ENCODE data around the gene REEP6.
"Not testable (repeated sequence)": the region's sequence is repeated elsewhere in the genome, so short reads cannot be mapped to it uniquely, and the experiment has no call there.

REEP6 gene

GRCh38 chr19:1473085-1473851 lies 17.7 kb upstream of the REEP6 start:
- no peak for DNase-seq

GRCh38 chr19:1474011-1474764 lies 16.8 kb upstream of the REEP6 start:
- DNase-seq, result no peak

DNA sequence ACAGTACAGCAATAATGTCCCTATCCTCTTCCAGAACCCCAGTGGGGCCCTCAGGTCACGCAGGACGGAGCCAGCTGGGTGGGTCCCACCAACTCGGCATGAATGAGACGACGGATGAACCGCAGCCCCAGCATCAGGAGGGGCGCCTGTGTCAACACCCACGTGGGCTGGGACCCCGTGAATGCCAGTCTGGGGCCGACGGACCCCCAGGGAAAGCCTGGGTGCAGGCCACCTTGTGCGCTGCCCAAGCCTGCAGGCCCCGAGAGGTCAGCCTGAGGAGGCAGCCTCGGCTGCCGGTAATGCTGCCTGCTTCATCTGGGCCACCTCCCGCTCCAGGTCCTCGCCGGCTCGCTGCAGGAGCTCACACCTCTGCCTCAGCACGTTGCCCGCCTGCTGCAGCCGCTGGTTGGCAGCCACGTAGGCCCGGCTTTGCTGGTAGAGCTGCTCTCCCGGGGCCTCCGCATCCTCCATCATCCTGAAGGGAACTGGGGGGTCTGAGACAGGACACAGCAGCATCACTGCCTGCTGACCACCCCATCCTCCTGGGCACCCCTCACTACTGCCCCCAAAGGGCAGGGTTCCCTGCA lies 16.1 kb upstream of the REEP6 start:
- DNase-seq, result peak; percentile 12

- peak; percentile 14 for DNase-seq
Observed at GRCh38 chr19:1475751-1476437, 15.1 kb upstream of the REEP6 start.

- DNase-seq, result not testable (repeated sequence)
Observed at GRCh38 chr19:1477056-1477455, 13.9 kb upstream of the REEP6 start.

DNA sequence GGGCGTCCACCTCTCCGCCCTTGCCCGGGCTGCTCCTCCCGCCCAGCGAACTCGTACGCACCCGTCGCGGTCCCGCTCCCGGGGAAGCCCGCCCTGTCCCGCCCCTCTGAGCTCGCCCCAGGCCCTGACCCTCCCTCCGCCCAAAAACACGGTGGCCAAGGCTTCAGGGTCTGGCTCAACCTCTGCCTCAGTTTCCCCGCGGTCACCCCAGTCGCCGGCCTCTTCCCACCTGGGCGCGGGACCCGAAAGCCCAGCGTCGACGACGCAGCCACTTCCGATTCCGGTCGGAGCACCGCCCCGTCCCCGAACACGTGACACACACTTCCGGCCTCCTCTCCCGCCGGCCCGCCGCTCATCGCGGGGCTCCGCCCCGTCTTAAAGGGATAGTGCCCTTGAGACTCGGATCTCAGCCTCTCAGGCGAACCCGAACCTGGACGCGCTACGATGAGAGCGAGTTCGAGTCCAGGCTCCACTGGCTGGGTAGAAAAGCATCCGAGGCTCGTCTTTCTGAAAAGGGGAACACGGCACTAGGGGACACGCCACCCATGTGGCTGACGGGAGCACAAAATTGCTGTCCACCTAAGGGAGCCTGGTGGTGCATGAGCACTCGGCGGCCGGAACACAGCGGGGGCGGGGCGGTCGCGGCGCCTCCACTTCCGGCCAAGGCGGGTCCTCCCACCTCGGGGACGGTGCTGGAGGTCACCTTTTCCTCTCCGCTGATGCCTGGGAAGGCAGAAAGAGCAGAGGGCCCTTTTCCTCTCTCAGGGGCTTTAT lies 11.9 kb upstream of the REEP6 start, which contains the start of gene C19orf25:
TSS of gene C19orf25 (minus strand) at position 282 of the 774 bp plus-strand sequence. CDS start 312 bp downstream, outside the sequence.
- DNase-seq, result peak; percentile 92

GRCh38 chr19:1481224-1481892 lies 9.6 kb upstream of the REEP6 start:
- DNase-seq, result no peak

- peak; percentile 16 for DNase-seq
Observed at GRCh38 chr19:1481893-1482360, 9.1 kb upstream of the REEP6 start.

DNA sequence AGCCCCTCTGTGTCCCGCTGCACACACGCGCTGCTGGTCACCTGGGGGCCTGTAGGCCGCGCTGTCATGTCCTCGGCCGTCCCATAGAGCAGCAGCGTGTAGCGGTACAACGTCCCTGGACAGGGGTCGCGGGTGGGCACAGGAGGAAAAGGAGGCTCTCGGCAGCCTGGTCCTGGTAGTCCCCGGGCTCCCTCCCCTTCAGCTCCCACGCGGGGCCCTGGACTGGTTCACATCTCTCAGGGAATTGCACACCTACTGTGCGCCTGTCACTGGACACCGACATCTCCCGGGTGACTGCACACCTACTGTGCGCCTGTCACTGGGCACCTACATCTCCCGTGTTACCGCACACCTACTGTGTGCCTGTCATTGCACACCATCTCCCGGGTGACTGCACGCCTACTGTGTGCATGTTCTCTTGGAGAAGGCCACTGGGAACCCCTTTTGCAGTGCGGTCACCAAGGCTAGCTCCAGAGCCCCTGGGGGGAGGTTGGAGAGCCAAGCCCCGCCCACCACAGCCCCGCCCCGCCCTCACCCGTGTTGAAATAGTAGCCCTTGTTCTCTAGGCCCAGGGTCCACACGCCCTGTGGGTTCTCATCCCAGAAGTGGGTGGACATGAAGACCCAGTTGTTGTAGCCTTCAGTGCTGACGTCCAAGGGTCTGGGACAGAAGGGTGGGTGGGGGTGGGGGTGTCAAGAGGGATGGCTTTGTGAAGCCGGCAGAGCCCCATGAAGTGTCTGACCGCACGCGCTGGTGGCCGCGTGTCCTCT lies 8.4 kb upstream of the REEP6 start:
- DNase-seq, result no peak

DNA sequence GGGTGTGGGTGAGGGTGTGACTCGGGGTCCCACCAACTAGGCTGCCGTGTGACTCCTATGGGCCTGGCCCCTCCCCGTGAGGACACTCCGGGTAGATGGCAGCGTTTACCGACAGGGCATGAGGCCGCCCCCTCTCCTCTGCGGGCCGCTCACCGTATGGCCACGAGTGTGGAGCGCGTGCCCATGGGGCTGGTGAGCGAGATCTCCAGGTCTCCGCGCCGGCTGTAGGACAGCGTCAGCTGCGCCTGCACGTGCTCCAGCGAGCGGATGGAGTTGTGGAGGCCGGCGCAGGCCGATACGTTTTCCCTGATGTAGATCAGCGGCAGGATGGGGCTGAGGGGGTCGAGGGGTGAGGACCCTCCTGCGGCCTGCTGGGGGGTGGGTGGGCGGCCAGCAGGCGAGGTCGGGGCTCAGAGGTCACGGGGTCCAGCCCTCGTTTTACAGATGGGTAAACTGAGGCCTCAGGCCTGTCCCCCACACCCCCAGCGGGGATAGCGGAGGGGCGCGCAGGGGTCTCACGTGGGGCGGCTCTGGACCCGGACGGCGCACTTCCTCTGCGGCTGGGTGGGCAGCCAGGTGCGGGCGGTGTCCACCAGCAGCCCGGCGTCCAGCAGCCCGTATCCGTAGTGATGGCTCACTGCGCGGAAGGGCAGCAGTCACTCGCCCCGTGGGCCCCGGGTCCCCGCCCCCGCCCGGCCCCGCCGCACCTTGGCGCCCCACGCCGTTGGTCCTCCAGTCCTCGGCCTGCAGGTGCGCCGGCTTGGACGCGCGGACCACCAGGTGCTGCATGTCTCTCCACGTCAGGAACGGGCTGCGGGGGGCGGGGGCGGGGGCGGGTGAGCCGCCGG lies 7.6 kb upstream of the REEP6 start:
- peak; percentile 14 for DNase-seq

DNA sequence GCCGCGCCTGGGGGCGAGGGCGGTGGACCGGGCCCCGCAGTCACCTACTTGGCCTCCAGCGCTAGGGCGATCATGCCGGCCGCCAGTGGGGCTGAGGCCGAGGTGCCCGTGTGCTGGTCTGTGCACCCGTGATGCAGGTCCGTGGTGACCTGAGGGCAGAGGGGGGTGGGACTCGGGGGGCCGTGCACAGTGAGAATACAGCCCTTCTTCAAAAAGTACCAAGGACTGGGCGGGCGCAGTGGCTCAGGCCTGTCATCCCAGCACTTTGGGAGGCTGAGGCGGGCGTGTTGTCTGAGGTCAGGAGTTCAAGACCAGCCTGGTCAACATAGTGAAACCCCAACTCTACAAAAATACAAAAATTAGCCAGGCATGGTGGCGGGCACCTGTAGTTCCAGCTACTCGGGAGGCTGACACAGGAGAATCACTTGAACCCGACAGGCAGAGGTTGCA lies 7.0 kb upstream of the REEP6 start:
- DNase-seq, result no peak

- DNase-seq, result peak; percentile 13
Observed at GRCh38 chr19:1486720-1487575, 4.0 kb upstream of the REEP6 start.

- peak; percentile 10 for DNase-seq
Observed at GRCh38 chr19:1487576-1488281, 3.3 kb upstream of the REEP6 start.

GRCh38 chr19:1488282-1488601 lies 2.7 kb upstream of the REEP6 start:
- DNase-seq, result peak; percentile 17

- peak; percentile 21 for DNase-seq
Observed at GRCh38 chr19:1489463-1490310, 1.3 kb upstream of the REEP6 start.

DNA sequence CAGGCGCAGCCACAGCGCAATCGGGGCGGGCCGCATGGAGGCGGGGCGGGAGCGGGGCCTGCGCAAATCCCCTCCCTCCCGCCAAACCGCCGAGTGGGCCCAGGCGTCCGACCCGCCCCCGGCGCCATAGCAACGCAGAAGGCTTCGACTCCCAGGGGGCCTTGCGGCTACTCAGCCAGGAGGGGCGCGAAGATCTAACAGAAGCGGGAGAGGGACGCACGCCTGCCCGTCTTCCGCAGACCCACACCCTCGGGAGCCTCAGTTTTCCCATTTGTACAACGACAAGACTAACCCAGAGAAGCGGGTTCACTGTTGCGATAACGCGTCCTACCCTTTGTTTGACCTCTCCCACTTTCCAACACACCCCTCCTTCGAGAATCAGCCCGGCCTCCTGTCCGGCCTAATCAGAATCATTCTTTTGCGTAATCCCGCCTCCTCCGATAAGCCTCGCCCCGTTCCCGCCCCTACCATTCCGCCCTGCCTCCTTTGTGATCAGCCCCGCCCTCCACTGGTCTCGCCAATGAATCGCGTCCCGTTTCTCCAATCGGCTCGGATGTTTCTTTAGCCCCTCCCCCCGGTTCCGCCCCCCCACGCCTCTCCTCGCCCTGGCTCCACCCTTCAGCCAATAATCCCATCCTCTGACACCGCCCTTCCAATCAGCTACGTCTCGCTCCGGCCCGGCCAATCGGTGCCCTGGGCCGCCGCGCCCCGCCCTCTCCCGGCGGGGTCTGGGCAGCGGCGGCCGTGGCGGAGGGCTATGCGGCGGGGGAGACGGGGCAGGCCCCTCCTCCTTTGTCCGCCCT lies 469 bp upstream of the REEP6 start, which contains the start of gene PCSK4:
TSS of gene PCSK4 (minus strand) at position 40 of the 803 bp plus-strand sequence. CDS start at position 36, 4 bp downstream.
- peak; percentile 95 for DNase-seq

Data from activated CD8-positive, alpha-beta memory T cell treated with anti-CD3 and anti-CD28 coated beads, Interleukin-2, amount 50 U/mL, for 4 hours (primary cell).